COLO829 (cell line): Measurements from ENCODE around the gene SRP68.

ENCODE experiments used
- DNase-seq: peaks from one replicate; pipeline ENCODE4 v3.0.0; 2012; ENCODE audit warnings: low spot score

Gene SRP68

DNA sequence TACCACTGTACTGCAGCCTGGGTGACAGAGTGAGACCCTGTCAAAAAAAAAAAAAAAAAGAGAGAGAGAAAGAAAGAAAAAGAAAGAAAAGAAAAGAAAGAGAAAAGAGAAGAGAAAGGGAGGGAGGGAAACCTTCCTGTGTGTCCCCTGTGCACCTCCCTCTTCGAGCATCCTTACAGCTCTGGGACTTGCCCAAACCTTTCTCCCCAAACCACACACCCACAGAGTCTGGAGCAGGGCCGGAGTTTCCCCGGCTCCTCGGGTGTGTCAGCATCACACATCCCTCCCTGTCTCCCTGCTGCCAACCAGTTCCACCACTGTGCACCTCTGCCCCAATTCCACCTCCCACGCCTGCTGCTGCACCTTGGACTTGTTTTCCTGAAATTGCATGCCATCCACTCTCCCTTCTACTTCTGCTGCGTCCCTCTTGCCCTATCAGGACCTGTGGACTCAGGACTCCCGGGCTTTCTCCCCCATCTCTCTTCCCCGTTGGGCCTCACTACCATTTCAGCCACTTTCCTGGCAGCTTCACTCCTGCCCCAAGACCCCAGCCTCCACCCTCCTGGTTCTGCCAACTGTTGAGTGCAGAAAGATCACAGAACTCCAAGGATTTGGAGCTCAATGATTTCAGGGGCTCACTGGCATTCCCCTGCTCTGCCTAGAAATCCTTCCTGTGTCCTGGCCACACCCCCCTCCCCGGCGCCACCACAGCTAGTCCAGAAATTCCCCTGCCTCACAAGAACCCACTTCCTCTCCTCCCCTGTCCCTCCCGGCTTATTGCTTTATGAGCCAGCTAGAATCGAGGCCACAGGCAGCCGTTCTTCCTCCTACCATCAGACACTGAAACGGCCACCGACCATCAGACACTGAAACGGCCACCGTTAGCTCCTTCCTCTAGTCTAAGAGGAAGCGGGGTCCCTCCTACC lies 75.4 kb downstream of the SRP68 start:
- DNase-seq, result no peak

DNA sequence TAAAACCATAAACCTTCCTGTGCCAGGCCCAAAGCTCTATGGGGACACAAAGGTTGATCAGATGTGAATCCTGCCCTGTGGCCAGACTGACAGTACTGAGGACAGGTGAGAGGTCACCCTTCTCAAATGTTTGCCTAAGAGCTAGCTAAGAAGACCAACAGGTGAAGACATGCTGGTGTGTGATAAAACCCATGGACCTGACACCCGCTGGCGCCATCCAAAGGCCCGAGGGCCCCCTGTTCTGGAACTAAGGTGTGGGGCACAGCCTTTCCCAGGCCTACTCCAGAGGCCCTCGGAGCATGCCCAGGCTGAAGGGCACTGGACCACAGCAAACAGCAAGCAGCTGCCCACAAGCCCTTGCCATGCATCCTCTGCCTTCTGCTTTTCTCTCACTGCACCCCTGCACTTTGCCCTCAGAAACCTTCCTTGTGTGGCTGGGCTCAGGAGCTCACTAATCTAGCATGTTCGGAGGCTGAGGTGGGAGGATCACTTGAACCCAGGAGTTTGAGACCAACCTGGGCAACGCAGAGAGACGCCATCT lies 76.9 kb downstream of the SRP68 start:
- DNase-seq, result no peak

DNA sequence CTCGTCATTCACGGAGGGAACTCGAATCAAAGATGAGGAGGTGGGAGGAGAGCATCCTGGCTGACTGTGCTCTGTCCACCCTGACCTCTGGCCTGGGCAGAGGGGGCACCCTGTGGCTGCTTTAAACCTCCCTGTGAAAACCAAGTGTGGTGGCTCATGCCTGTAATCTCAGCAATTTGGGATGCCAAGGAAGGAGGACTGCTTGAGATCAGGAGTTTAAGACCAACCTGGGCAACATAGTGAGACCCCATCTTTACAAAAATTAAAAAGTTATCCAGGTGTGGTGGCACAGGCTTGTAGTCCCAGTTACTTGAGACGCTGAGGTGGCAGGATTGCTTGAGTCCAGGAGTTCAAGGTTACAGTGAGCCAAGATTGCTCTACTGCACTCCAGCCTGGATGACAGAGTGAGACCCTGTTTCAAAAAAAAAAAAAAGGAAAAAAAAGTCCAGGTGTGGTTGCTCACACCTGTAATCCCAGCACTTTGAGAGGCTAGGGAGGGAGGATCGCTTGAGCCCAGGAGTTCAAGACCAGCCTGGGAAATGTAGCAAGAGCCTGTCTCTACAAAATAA lies 77.4 kb downstream of the SRP68 start:
- DNase-seq, result no peak

DNA sequence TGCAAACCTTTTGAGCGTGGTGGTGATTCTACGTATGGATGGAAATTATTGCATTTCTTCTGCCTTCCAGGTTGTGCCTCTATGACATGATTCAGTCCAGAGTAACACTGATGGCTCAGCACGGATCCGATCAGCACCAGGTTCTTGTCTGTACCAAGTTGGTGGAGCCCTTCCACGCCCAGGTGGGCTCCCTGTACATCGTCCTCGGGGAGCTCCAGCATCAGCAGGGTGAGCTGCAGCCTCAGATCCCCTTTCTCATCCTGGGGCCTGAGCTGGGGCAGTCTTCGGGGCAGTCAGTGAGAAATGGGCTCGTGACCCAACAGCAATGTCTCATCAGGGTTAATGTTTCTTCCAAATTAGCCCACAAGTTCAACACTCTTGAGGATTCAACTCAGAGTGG lies 80.9 kb downstream of the SRP68 start:
- no peak for DNase-seq
